Measurements from ENCODE around the gene PRICKLE2.

PRICKLE2 gene

GRCh38 chr3:64161481-64161952 lies 63.7 kb downstream of the PRICKLE2 start:
- no peak overlapping the region for H3K4me3 ChIP-seq (ENCODE audit: low read depth, low read length)
- DNase-seq (ENCODE audit: low read depth): peak; percentile 50
- TF ChIP-seq CTCF (IDR thresholded peaks at IDR 0.05; ENCODE audit: control insufficient read depth, extremely low read depth, insufficient read depth): no peak

DNA sequence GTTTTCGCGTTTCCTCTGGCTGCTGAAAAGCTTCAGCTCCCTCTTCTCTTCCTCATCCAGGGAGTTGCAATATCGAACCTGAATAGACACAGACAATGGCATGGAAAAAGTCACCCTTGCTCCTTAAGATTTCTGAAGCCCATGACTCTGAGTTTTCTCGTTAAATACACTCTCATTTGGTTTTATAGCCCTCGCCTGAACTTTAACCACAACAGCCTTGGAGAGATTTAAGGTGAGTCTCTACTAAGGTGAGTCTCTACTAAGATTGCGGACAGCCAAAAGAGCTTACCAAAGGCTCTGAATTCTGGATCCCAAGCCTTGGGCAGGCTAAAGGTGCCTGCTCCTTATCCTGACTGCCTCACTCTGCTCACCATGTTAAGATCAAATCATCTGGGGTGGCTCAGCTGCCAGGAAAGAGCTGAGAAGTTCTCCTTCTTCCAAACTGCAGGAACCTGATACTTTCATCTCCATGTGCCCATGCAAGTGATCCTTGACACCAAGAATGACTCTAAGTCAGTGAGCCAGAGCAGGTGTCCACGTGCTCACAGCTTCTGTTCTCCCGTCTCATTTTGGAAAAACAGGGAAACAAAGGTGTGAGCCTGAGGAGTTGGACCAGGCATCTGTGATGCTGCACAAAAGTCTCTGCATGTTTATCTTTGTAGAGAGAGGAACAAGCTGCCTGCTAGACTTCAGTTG lies 65.1 kb downstream of the PRICKLE2 start:
- no peak overlapping the region for H3K4me3 ChIP-seq (ENCODE audit: low read depth, low read length)
- TF ChIP-seq CTCF (IDR thresholded peaks at IDR 0.05; ENCODE audit: control insufficient read depth, extremely low read depth, insufficient read depth): no peak
- no peak for DNase-seq (ENCODE audit: low read depth)

- peak; percentile 11 for DNase-seq (ENCODE audit: low read depth)
- H3K4me3 ChIP-seq (ENCODE audit: low read depth, low read length): no peak overlapping the region
- no peak for TF ChIP-seq CTCF (IDR thresholded peaks at IDR 0.05; ENCODE audit: control insufficient read depth, extremely low read depth, insufficient read depth)
These were observed 66.9 kb downstream of the PRICKLE2 start for GRCh38 chr3:64158334-64158733.

- H3K4me3 ChIP-seq (ENCODE audit: low read depth, low read length): no peak overlapping the region
- TF ChIP-seq CTCF (IDR thresholded peaks at IDR 0.05; ENCODE audit: control insufficient read depth, extremely low read depth, insufficient read depth): no peak
- peak; percentile 66 for DNase-seq (ENCODE audit: low read depth)
These were observed 67.9 kb downstream of the PRICKLE2 start for GRCh38 chr3:64157150-64158035.

DNA sequence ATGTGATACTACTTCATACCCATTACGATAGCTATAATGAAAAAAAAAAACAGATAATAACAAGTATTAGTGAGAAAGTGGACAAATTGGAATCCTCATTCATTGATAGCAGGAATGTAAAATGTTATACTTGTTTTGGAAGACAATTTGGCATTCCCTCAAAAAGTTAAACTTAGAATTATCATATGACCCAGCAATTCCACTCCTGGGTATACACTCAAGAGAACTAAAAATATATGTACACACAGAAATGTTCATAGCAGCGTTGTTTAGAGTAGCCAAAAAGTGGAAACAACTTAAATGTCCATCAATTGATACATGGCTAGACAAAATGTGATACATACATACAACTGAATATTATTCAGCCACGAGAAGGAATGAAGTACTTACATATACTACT lies 69.9 kb downstream of the PRICKLE2 start:
- no peak for TF ChIP-seq CTCF (IDR thresholded peaks at IDR 0.05; ENCODE audit: control insufficient read depth, extremely low read depth, insufficient read depth)
- no peak for DNase-seq (ENCODE audit: low read depth)

DNA sequence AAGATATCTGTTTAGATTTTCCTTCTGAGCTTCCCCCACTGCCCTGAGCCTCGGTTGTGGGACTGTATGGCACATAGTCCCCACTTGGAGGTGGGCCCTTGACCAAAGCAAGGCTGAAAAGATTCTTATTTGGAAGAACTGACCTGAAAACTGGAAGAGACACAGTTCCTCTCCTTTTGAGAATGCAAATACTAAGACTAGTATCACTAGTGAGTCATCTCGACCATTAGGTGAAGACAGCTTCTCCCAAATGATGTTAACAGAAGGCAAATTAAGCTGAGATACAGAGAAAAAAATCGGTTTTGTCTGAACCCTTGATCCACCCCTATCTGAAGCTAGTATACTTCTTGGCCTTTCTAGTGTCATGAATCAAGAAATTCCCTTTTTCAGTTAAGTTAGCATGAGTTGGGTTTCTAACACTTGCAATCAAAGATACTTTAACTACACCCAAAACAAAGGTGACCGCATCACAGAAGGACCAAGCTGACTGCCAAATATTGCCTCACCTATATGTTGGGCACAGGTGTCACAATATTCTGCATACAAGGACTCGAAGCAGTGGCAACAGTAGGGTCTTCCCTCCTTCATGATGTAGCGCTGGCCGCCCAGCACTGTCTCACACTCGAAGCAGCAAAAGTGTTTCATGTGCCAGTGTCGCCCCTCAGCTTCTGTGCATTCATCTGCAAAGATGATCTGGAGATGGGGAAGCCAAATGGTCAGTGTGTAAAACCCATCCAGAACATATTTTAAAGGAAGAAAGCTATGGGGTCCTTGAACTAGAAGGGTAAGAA lies 72.4 kb downstream of the PRICKLE2 start:
- TF ChIP-seq CTCF (IDR thresholded peaks at IDR 0.05; ENCODE audit: control insufficient read depth, extremely low read depth, insufficient read depth): no peak

More for the DNA sequence above, 69.9 kb downstream of the PRICKLE2 start:
- H3K4me3 ChIP-seq (ENCODE audit: low read depth, low read length): no peak overlapping the region

More for the DNA sequence above, 72.4 kb downstream of the PRICKLE2 start:
- DNase-seq (ENCODE audit: low read depth): no peak
- no peak overlapping the region for H3K4me3 ChIP-seq (ENCODE audit: low read depth, low read length)

All from LNCaP clone FGC (cell line).